ENCODE measurements around the gene MAD1L1. TPM values are rescaled to one million over a fixed set of nuclear protein-coding genes. Genes with fewer than 3 reads are reported as not detected.

MAD1L1 gene
- total and polyA plus RNA-seq, 2 of the 13 experiments (the other 11 are each of a cell fraction or from before 2014, with no cell fraction given) = 17.4 to 64.7 TPM

- Histone ChIP-seq H3K79me2 (ENCODE audit: insufficient read depth, low read length) (no peaks in the 10 kb centered on the region), H3K4me2 (ENCODE audit: low read depth, low read length) (no peak overlapping the region), H4K20me1 (ENCODE audit: insufficient read depth, low read length) (no peaks in the 10 kb centered on the region), H3K36me3 (replicated peaks in 1 of 2; ENCODE audit: control insufficient read depth in 1 of 2, insufficient read depth in 2 of 2, low read length in 2 of 2) (peaks cover 8 to 23% of the 10 kb centered on the region in 2 experiments; a peak in 4 of 5 replicates), H3K4me1 (ENCODE audit: insufficient read depth, low read length) (peaks cover 37% of the 10 kb centered on the region), H3K27ac (ENCODE audit: extremely low read length, insufficient read depth, low read length) (no peak overlapping the region), H2AFZ (ENCODE audit: low read length) (no peak overlapping the region), H3K27me3 (ENCODE audit: control insufficient read depth in 1 of 2, insufficient read depth in 2 of 2, low read length in 2 of 2) (no peaks in the 10 kb centered on the region), H3K4me3 (replicated peaks in 1 of 3; ENCODE audit: insufficient read depth in 1 of 3, low read depth in 2 of 3, low read length in 3 of 3) (no peak overlapping the region), H3K9ac (ENCODE audit: insufficient read depth, low read depth, low read length) (no peak overlapping the region), H3K9me3 (ENCODE audit: low read length) (no peaks in the 10 kb centered on the region)
- ChIA-PET CTCF (ENCODE audit: low intra/inter-chr PET ratio, low total read pairs) (no interaction called here), POLR2A (no interaction called here)
- intact Hi-C loops (cut with micrococcal nuclease; ENCODE audit: unreplicated experiment) (loop anchor here (1.0 kb wide), 1 partner anchor 20 kb away; no protein-coding TSS in a partner anchor), in situ Hi-C loops (cut with HindIII; ENCODE audit: extremely low pct_ligation_motif_present, low pct_unique_long_range_greater_than_20kb) (no loop called here)
- DNase-seq (ENCODE audit: low spot score) (no peak), FAIRE-seq (no peak), ATAC-seq (peak; percentile 18; the same call in 2 of the 3 replicates)
- WGBS (ENCODE audit: low lambda C conversion rate) = 69% methylated on average over 10 of the region's 10 CpGs
- BruUV-seq (replicated peaks) = no TSS peak
- TF ChIP-seq HNRNPK (IDR thresholded peaks at IDR 0.05; ENCODE audit: low read depth, low read length, poor library complexity, severe bottlenecking) = peak; percentile 74
- no peak for TF ChIP-seq ZKSCAN8 (CRISPR knock-in tag; IDR thresholded peaks at IDR 0.05; ENCODE audit: borderline replicate concordance)
- TF ChIP-seq ZNF264 (CRISPR knock-in tag; IDR thresholded peaks at IDR 0.05) = no peak
- peak in 1 of 2 experiments; percentile 44; a peak in 1 of 4 replicates for TF ChIP-seq NR2F1 (CRISPR knock-in tag; IDR thresholded peaks at IDR 0.05)
- TF ChIP-seq HNRNPUL1 (IDR thresholded peaks at IDR 0.05; ENCODE audit: low read depth, low read length) = no peak
- TF ChIP-seq FOSL2 (CRISPR knock-in tag; IDR thresholded peaks at IDR 0.05) = peak; percentile 52; the same call in 1 of the 2 replicates
- TF ChIP-seq ZNF619 (CRISPR knock-in tag; IDR thresholded peaks at IDR 0.05) = no peak
- peak; percentile 49 for TF ChIP-seq ZBTB38 (CRISPR knock-in tag; IDR thresholded peaks at IDR 0.05)
- no peak for TF ChIP-seq ZUFSP (CRISPR knock-in tag; IDR thresholded peaks at IDR 0.05; ENCODE audit: borderline replicate concordance)
- TF ChIP-seq NR2F6 (IDR thresholded peaks at IDR 0.05) = peak; percentile 55
- 0 out of 2 replicates have a peak, but pooled peaks have one; percentile 18 for TF ChIP-seq NR2F6 (CRISPR knock-in tag; IDR thresholded peaks at IDR 0.05)
- no peak for TF ChIP-seq ZBTB7A (CRISPR knock-in tag; IDR thresholded peaks at IDR 0.05)
- TF ChIP-seq RXRA (CRISPR knock-in tag; IDR thresholded peaks at IDR 0.05) = 0 out of 2 replicates have a peak, but pooled peaks have one; percentile 21
- peak in 1 of 2 experiments; percentile 40; a peak in 3 of 4 replicates for TF ChIP-seq MAFK (conservative IDR thresholded peaks at IDR 0.05 in 1 of 2, IDR thresholded peaks at IDR 0.05 in 1 of 2; ENCODE audit: low read length in 2 of 2)
- no peak for TF ChIP-seq MNT (IDR thresholded peaks at IDR 0.05)
- no peak for TF ChIP-seq ZNF883 (CRISPR knock-in tag; IDR thresholded peaks at IDR 0.05; ENCODE audit: not compliant biosample characterization)
- peak; percentile 67 for TF ChIP-seq ZNF687 (CRISPR knock-in tag; IDR thresholded peaks at IDR 0.05)
- no peak for TF ChIP-seq FOXM1 (CRISPR knock-in tag; IDR thresholded peaks at IDR 0.05)
- TF ChIP-seq ZSCAN31 (CRISPR knock-in tag; IDR thresholded peaks at IDR 0.05; ENCODE audit: low read depth) = no peak
These were observed 34.2 kb upstream of the MAD1L1 start for GRCh38 chr7:2266911-2267310.

Measured in HepG2 (cell line).